Measurements from ENCODE around the gene CALM1.

CALM1 gene

GRCh38 chr14:90443161-90444076 is 46.6 kb downstream of the CALM1 start:
- DNase-seq (ENCODE audit: low read depth): no peak
- H3K4me3 ChIP-seq (ENCODE audit: control insufficient read depth, low read depth, low read length): no peak overlapping the region
- TF ChIP-seq CTCF (IDR thresholded peaks at IDR 0.05; ENCODE audit: control insufficient read depth, insufficient read depth, low read depth, low read length, missing control alignments): no peak

- no peak overlapping the region for H3K4me3 ChIP-seq (ENCODE audit: control insufficient read depth, low read depth, low read length)
- DNase-seq (ENCODE audit: low read depth): no peak
- no peak for TF ChIP-seq CTCF (IDR thresholded peaks at IDR 0.05; ENCODE audit: control insufficient read depth, insufficient read depth, low read depth, low read length, missing control alignments)
These were observed 47.4 kb downstream of the CALM1 start for GRCh38 chr14:90444077-90444696.

- DNase-seq (ENCODE audit: low read depth): no peak
- TF ChIP-seq CTCF (IDR thresholded peaks at IDR 0.05; ENCODE audit: control insufficient read depth, insufficient read depth, low read depth, low read length, missing control alignments): no peak
- H3K4me3 ChIP-seq (ENCODE audit: control insufficient read depth, low read depth, low read length): no peak overlapping the region
These were observed 48.2 kb downstream of the CALM1 start for GRCh38 chr14:90445011-90445410.

GRCh38 chr14:90446405-90446804 is 49.6 kb downstream of the CALM1 start:
- no peak overlapping the region for H3K4me3 ChIP-seq (ENCODE audit: control insufficient read depth, low read depth, low read length)
- no peak for TF ChIP-seq CTCF (IDR thresholded peaks at IDR 0.05; ENCODE audit: control insufficient read depth, insufficient read depth, low read depth, low read length, missing control alignments)
- no peak for DNase-seq (ENCODE audit: low read depth)

- no peak for DNase-seq (ENCODE audit: low read depth)
- H3K4me3 ChIP-seq (ENCODE audit: control insufficient read depth, low read depth, low read length): no peak overlapping the region
- no peak for TF ChIP-seq CTCF (IDR thresholded peaks at IDR 0.05; ENCODE audit: control insufficient read depth, insufficient read depth, low read depth, low read length, missing control alignments)
These were observed 51.1 kb downstream of the CALM1 start for GRCh38 chr14:90447720-90448497.

- DNase-seq (ENCODE audit: low read depth): no peak
- no peak for TF ChIP-seq CTCF (IDR thresholded peaks at IDR 0.05; ENCODE audit: control insufficient read depth, insufficient read depth, low read depth, low read length, missing control alignments)
- H3K4me3 ChIP-seq (ENCODE audit: control insufficient read depth, low read depth, low read length): no peak overlapping the region
These were observed 52.6 kb downstream of the CALM1 start for GRCh38 chr14:90449411-90449810.
